Neural cell (in vitro differentiated cells): ENCODE results near the gene CEMIP. TPM values are rescaled to one million over a fixed set of nuclear protein-coding genes. Genes with fewer than 3 reads are reported as not detected.

Experiments used
- H2AFZ ChIP-seq: fragments of 200-600, 300-800 bp; sonication (generic), shearing (Covaris generic); 2 replicates; pipeline ENCODE4 v1.6.0; 2014; ENCODE audit warnings: low read depth, mild to moderate bottlenecking, antibody characterized with exemption, low read length, moderate library complexity
- H3F3A ChIP-seq: fragments of 200-600 bp; shearing (Covaris generic); 2 replicates; pipeline ENCODE4 v1.6.1; 2016; ENCODE audit warnings: mild to moderate bottlenecking, moderate library complexity, mixed read lengths, antibody characterized with exemption, low read length; ENCODE audit not compliant: insufficient read depth, poor library complexity, severe bottlenecking
- H3K27ac ChIP-seq: fragments of 200-600, 300-800 bp; sonication (generic), shearing (Covaris generic); 2 replicates; pipeline ENCODE4 v1.5.1; 2014; ENCODE audit warnings: mild to moderate bottlenecking, low read length, moderate library complexity
- H3K27me3 ChIP-seq: fragments of 300-800, 200-600 bp; sonication (generic), shearing (Covaris generic); 2 replicates; pipeline ENCODE4 v1.6.0; 2014; ENCODE audit warnings: mild to moderate bottlenecking, low read depth, low read length, moderate library complexity; ENCODE audit not compliant: insufficient read depth
- H3K36me3 ChIP-seq: fragments of 300-800, 200-600 bp; sonication (generic), shearing (Covaris generic); 2 replicates; pipeline ENCODE4 v1.5.1; 2014; ENCODE audit warnings: mild to moderate bottlenecking, antibody characterized with exemption, low read length, moderate library complexity; ENCODE audit not compliant: insufficient read depth
- H3K4me2 ChIP-seq: fragments of 300-800, 200-600 bp; sonication (generic), shearing (Covaris generic); 2 replicates; pipeline ENCODE4 v1.6.0; 2014; ENCODE audit warnings: mild to moderate bottlenecking, low read length
- H3K4me3 ChIP-seq: fragments of 300-800, 200-600 bp; sonication (generic), shearing (Covaris generic); 2 replicates; pipeline ENCODE4 v1.5.1; 2014; ENCODE audit warnings: mild to moderate bottlenecking, low read length, moderate library complexity
- H3K79me2 ChIP-seq: fragments of 200-600 bp; shearing (Covaris generic); replicated peaks from 2 replicates; pipeline ENCODE4 v1.6.0; 2014; ENCODE audit warnings: mild to moderate bottlenecking, low read length, moderate library complexity; ENCODE audit not compliant: insufficient read depth
- H3K9ac ChIP-seq: fragments of 300-800, 200-600 bp; sonication (generic), shearing (Covaris generic); 2 replicates; pipeline ENCODE4 v1.6.1; 2016; ENCODE audit warnings: mild to moderate bottlenecking, low read length, mixed read lengths
- H3K9me2 ChIP-seq: fragments of 200-600 bp; shearing (Covaris generic); 2 replicates; pipeline ENCODE4 v1.6.1; 2016; ENCODE audit warnings: mild to moderate bottlenecking, low read length, mixed read lengths; ENCODE audit not compliant: insufficient read depth
- H3K9me3 ChIP-seq: fragments of 200-600, 300-800 bp; sonication (generic), shearing (Covaris generic); 2 replicates; pipeline ENCODE4 v1.6.1; 2016; ENCODE audit warnings: mild to moderate bottlenecking, mixed run types, low read length, moderate library complexity, mixed read lengths
- H4K20me1 ChIP-seq: fragments of 200-600 bp; shearing (Covaris generic); 2 replicates; pipeline ENCODE4 v1.6.1; 2016; ENCODE audit warnings: mild to moderate bottlenecking, mixed run types; ENCODE audit not compliant: insufficient read depth
- CTCF ChIP-seq: fragments of 450-650 bp; IDR thresholded peaks from 2 replicates; pipeline ENCODE4 v1.5.1; 2014; ENCODE audit warnings: antibody characterized with exemption, mild to moderate bottlenecking, moderate library complexity; ENCODE audit not compliant: poor library complexity, severe bottlenecking
- EP300 ChIP-seq: fragments of 450-650 bp; conservative IDR thresholded peaks from 2 replicates; pipeline ENCODE4 v1.6.1; 2014; ENCODE audit warnings: antibody characterized with exemption, mild to moderate bottlenecking, moderate library complexity; ENCODE audit not compliant: poor library complexity, severe bottlenecking
- EZH2 ChIP-seq: fragments of 200-600, 300-800 bp; shearing (Covaris generic), sonication (generic); IDR thresholded peaks from 2 replicates; pipeline ENCODE4 v1.6.1; 2014; ENCODE audit warnings: antibody characterized with exemption, low read length, borderline replicate concordance, mild to moderate bottlenecking; ENCODE audit not compliant: insufficient read depth, poor library complexity, severe bottlenecking
- MXI1 ChIP-seq: fragments of 450-650 bp; conservative IDR thresholded peaks from 2 replicates; pipeline ENCODE4 v1.6.1; 2014; ENCODE audit warnings: antibody characterized with exemption, mild to moderate bottlenecking; ENCODE audit not compliant: poor library complexity, severe bottlenecking
- POLR2AphosphoS5 ChIP-seq: IDR thresholded peaks from 2 replicates; pipeline ENCODE4 v1.6.1; 2012
- RAD21 ChIP-seq: fragments of 450-650 bp; conservative IDR thresholded peaks from 2 replicates; pipeline ENCODE4 v1.6.1; 2014; ENCODE audit warnings: antibody characterized with exemption, mild to moderate bottlenecking, moderate library complexity
- REST ChIP-seq: IDR thresholded peaks from 2 replicates; pipeline ENCODE4 v1.6.1; 2012; ENCODE audit warnings: borderline replicate concordance
- SMC3 ChIP-seq: fragments of 450-650 bp; conservative IDR thresholded peaks from 2 replicates; pipeline ENCODE4 v1.6.1; 2014; ENCODE audit warnings: antibody characterized with exemption, mild to moderate bottlenecking, moderate library complexity; ENCODE audit not compliant: poor library complexity
- TAF1 ChIP-seq: IDR thresholded peaks from 2 replicates; pipeline ENCODE4 v1.6.1; 2012; ENCODE audit warnings: low read depth
- polyA plus RNA-seq: library from polyadenylated mRNA; depleted of rRNA; stranded (reverse); fragments of >200 nt; gene quantifications from 2 replicates; pipeline ENCODE4 v1.2.3, GENCODE V29; 2014

Gene CEMIP
- polyA plus RNA-seq, 1 donor from 2014 or later, result 0.04 TPM

DNA sequence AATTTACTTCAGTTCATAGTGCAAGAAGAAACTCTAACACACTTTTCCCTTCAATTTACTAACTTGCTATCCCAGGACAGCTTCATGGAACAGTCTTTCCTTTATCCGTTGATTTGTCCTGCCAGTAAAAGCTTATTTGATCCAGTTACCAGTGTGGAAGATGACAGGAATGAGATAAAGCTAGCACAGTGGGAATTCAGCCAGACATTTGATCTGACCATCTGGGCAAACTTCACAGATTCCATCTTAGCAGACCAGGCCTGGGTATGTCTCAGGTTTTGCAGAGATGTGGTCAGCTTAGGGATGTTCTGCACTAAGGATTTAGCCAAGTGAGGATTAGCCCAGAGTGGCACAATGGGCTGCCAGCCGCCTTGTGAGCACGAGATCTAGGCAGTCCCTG, 19.7 kb downstream of the CEMIP start (continued):
- TF ChIP-seq MXI1, result no peak
- TF ChIP-seq EZH2, result no peak

- H3K9me2 ChIP-seq, result no peaks in the 10 kb centered on the region
- H3K9ac ChIP-seq, result no peak overlapping the region
- no peaks in the 10 kb centered on the region for H3K36me3 ChIP-seq
- H3K4me3 ChIP-seq, result no peak overlapping the region
- H3K27ac ChIP-seq, result no peak overlapping the region
- H3K9me3 ChIP-seq, result no peaks in the 10 kb centered on the region
- H4K20me1 ChIP-seq, result no peaks in the 10 kb centered on the region
- no peak overlapping the region for H2AFZ ChIP-seq
- no peaks in the 10 kb centered on the region for H3K79me2 ChIP-seq
- TF ChIP-seq MXI1 (no peak), EZH2 (no peak), SMC3 (no peak), TAF1 (no peak), RAD21 (no peak), EP300 (no peak), POLR2AphosphoS5 (no peak), CTCF (no peak), REST (no peak)
- no peaks in the 10 kb centered on the region for H3F3A ChIP-seq
- no peaks in the 10 kb centered on the region for H3K27me3 ChIP-seq
- no peak overlapping the region for H3K4me2 ChIP-seq
Measured at GRCh38 chr15:80800067-80800466, 20.9 kb downstream of the CEMIP start.

DNA sequence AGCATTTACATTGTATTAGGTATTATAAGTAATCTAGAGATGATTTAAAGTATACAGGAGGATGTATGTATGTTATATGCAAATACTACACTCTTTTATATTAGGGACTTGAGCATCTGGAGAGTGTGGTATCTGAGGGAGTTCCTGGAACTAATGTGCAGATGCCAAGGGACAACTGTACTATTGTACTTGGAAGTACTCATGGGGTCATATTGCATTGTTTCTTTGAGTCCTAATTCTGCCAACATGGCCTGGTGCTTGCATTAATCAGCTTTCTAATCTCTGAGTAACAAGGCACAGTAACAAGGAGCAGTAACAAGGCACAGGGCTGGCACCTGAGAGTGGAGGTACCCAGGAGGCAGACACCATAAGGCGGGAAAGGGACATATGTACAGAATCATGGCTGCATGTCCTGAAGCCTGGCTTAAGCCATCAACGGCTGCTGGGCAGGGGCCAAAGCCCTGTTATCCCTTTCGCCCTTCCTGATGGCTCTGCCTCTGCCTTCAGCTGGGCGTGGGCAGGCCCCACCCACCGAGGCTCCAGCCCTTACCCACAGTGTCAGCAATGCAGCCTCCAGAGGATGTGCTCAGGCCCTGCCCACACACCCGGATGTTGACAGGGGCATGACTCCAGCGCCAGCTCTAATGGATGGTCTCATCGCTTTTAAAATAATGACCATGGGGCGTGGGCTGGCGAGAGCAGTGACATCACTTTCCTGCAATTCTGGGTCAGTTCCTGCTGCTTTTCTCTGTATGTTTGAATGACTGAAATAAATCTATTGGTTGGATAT, 22.9 kb downstream of the CEMIP start:
- no peaks in the 10 kb centered on the region for H3K79me2 ChIP-seq
- H3K4me2 ChIP-seq, result no peak overlapping the region
- TF ChIP-seq MXI1, result no peak
- TF ChIP-seq RAD21, result no peak
- no peak for TF ChIP-seq TAF1
- no peak for TF ChIP-seq EP300
- TF ChIP-seq REST, result no peak
- no peak for TF ChIP-seq CTCF
- no peak for TF ChIP-seq POLR2AphosphoS5
- no peak for TF ChIP-seq SMC3
- TF ChIP-seq EZH2, result no peak
- H3K27me3 ChIP-seq, result no peaks in the 10 kb centered on the region
- no peak overlapping the region for H2AFZ ChIP-seq
- H3K4me3 ChIP-seq, result no peak overlapping the region
- no peaks in the 10 kb centered on the region for H3K36me3 ChIP-seq
- no peak overlapping the region for H3K27ac ChIP-seq
- no peaks in the 10 kb centered on the region for H3F3A ChIP-seq
- no peaks in the 10 kb centered on the region for H4K20me1 ChIP-seq
- no peak overlapping the region for H3K9ac ChIP-seq
- H3K9me2 ChIP-seq, result no peaks in the 10 kb centered on the region
- H3K9me3 ChIP-seq, result no peaks in the 10 kb centered on the region
